H1 (cell line): Measurements from ENCODE around the gene FAM83G. TPM values are rescaled to one million over a fixed set of nuclear protein-coding genes. Genes with fewer than 3 reads are reported as not detected.

Experiments used
- CTCF ChIA-PET: fragments of 300-600 bp; sonication (Branson Sonifier 250); formaldehyde crosslinking; loops from one replicate; lab custom pipeline; 2021; ENCODE audit not compliant: partially characterized antibody; lab: Charles Lee
- POLR2A ChIA-PET: fragments of 300-600 bp; sonication (Branson Sonifier 250); formaldehyde crosslinking; loops from one replicate; lab custom pipeline; 2021; ENCODE audit warnings: inconsistent platforms; ENCODE audit not compliant: partially characterized antibody; lab: Charles Lee
- DNase-seq, 2 experiments: peaks; one replicate each; pipeline versions ENCODE4 v3.0.0 to v3.0.0-alpha.2; 2010 to 2022; ENCODE audit warnings: low spot score in 2 of 2, low read depth in 1 of 2, mixed read lengths in 1 of 2
- FAIRE-seq: peaks from 2 replicates; lab custom pipeline; 2011; peaks lifted over from hg19 to GRCh38; lab: Jason Lieb, UNC
- H2AFZ ChIP-seq: 2 replicates; pipeline ENCODE4 v1.8.1; 2012; ENCODE audit warnings: low read length, inconsistent platforms
- H2AK5ac ChIP-seq: 2 replicates; pipeline ENCODE4 v1.6.1; 2013; ENCODE audit warnings: low read depth, low read length
- H2BK120ac ChIP-seq: replicated peaks from 2 replicates; pipeline ENCODE3; 2013; ENCODE audit warnings: low read depth, low read length, inconsistent platforms
- H2BK12ac ChIP-seq: 2 replicates; pipeline ENCODE4 v1.6.1; 2013; ENCODE audit warnings: low read depth, low read length
- H2BK15ac ChIP-seq: 2 replicates; pipeline ENCODE4 v1.6.1; 2013; ENCODE audit warnings: low read length
- H2BK20ac ChIP-seq: 2 replicates; pipeline ENCODE4 v1.6.1; 2013; ENCODE audit warnings: low read length
- H2BK5ac ChIP-seq: 2 replicates; pipeline ENCODE4 v1.6.1; 2013; ENCODE audit warnings: low read depth, low read length
- H3K14ac ChIP-seq: 2 replicates; pipeline ENCODE4 v1.6.1; 2013; ENCODE audit warnings: inconsistent platforms; ENCODE audit not compliant: insufficient read length
- H3K18ac ChIP-seq: 2 replicates; pipeline ENCODE4 v1.6.1; 2013; ENCODE audit warnings: low read length; ENCODE audit errors: extremely low read depth
- H3K23ac ChIP-seq: 2 replicates; pipeline ENCODE4 v1.6.1; 2013; ENCODE audit warnings: inconsistent platforms; ENCODE audit not compliant: insufficient read length
- H3K23me2 ChIP-seq: 2 replicates; pipeline ENCODE4 v1.6.1; 2013; ENCODE audit warnings: low read depth, low read length
- H3K27ac ChIP-seq: 2 replicates; pipeline ENCODE4 v1.6.1; 2011; ENCODE audit warnings: low read depth, low read length, inconsistent platforms
- H3K27me3 ChIP-seq, 4 experiments: replicated peaks in 1 of 4; 1 replicate in 1 of 4; 2 replicates in 3 of 4; pipeline versions ENCODE4 v1.6.1 to v1.8.1; 2011 to 2013; ENCODE audit warnings: low read length in 3 of 4, mild to moderate bottlenecking in 3 of 4, inconsistent platforms in 2 of 4, mixed read lengths in 2 of 4, moderate library complexity in 1 of 4; ENCODE audit not compliant: control insufficient read depth in 3 of 4, insufficient read depth in 3 of 4; ENCODE audit errors: extremely low read depth in 1 of 4
- H3K36me3 ChIP-seq, 4 experiments: 2 replicates each; pipeline versions ENCODE4 v1.6.1 to v1.8.1; 2011 to 2013; ENCODE audit warnings: mild to moderate bottlenecking in 4 of 4, low read length in 3 of 4, moderate library complexity in 2 of 4, control low read depth in 1 of 4, inconsistent platforms in 1 of 4; ENCODE audit not compliant: insufficient read depth in 4 of 4, control insufficient read depth in 2 of 4
- H3K4ac ChIP-seq: replicated peaks from 2 replicates; pipeline ENCODE3; 2013; ENCODE audit warnings: low read length, low read depth, mixed read lengths, inconsistent platforms; ENCODE audit not compliant: insufficient read length
- H3K4me1 ChIP-seq, 4 experiments: replicated peaks in 1 of 4; 1 replicate in 1 of 4; 2 replicates in 3 of 4; pipeline versions ENCODE4 v1.6.1 to v1.8.1; 2011 to 2013; ENCODE audit warnings: low read length in 3 of 4, inconsistent platforms in 2 of 4, mixed read lengths in 1 of 4; ENCODE audit not compliant: insufficient read depth in 4 of 4, control insufficient read depth in 3 of 4
- H3K4me2 ChIP-seq, 2 experiments: 2 replicates each; pipeline versions ENCODE4 v1.6.1 to v1.8.1; 2011 to 2013; ENCODE audit warnings: low read depth in 2 of 2, low read length in 2 of 2, control low read depth in 1 of 2, inconsistent platforms in 1 of 2, mild to moderate bottlenecking in 1 of 2; ENCODE audit not compliant: insufficient read depth in 1 of 2
- H3K4me3 ChIP-seq, 4 experiments: fragments of 200-600, 300-600 bp in 1 of 4; sonication (generic), shearing (Covaris generic), sonication (Bioruptor Twin) in 1 of 4; 2 replicates each; pipeline versions ENCODE4 v1.5.1 to v1.8.1; 2011 to 2016; ENCODE audit warnings: low read length in 4 of 4, low read depth in 3 of 4, control low read depth in 2 of 4, inconsistent platforms in 2 of 4, mild to moderate bottlenecking in 2 of 4, mixed read lengths in 1 of 4, moderate library complexity in 1 of 4; ENCODE audit not compliant: insufficient read depth in 2 of 4; ENCODE audit errors: extremely low read depth in 1 of 4
- H3K56ac ChIP-seq: replicated peaks from 2 replicates; pipeline ENCODE3; 2013; ENCODE audit warnings: low read depth, mild to moderate bottlenecking, mixed read lengths, low read length, inconsistent platforms; ENCODE audit not compliant: insufficient read length
- H3K79me1 ChIP-seq: 2 replicates; pipeline ENCODE4 v1.6.1; 2013; ENCODE audit warnings: low read depth, low read length, control low read depth
- H3K79me2 ChIP-seq, 2 experiments: 2 replicates each; pipeline versions ENCODE4 v1.6.1 to v1.8.1; 2012 to 2013; ENCODE audit warnings: low read length in 2 of 2, mild to moderate bottlenecking in 2 of 2, inconsistent platforms in 1 of 2; ENCODE audit not compliant: insufficient read depth in 2 of 2, control insufficient read depth in 1 of 2
- H3K9ac ChIP-seq, 4 experiments: replicated peaks in 1 of 4; 1 replicate in 1 of 4; 2 replicates in 3 of 4; pipeline versions ENCODE4 v1.6.1 to v1.8.1; 2011 to 2013; ENCODE audit warnings: low read depth in 3 of 4, low read length in 3 of 4, control low read depth in 2 of 4, mild to moderate bottlenecking in 2 of 4, moderate library complexity in 2 of 4, inconsistent platforms in 1 of 4; ENCODE audit errors: extremely low read depth in 1 of 4
- H3K9me3 ChIP-seq, 2 experiments: 2 replicates each; pipeline versions ENCODE4 v1.6.1 to v1.8.1; 2012 to 2013; ENCODE audit warnings: mild to moderate bottlenecking in 2 of 2, moderate library complexity in 2 of 2, control low read depth in 1 of 2, inconsistent platforms in 1 of 2, low read depth in 1 of 2, low read length in 1 of 2, mixed read lengths in 1 of 2; ENCODE audit not compliant: insufficient read depth in 2 of 2
- H4K20me1 ChIP-seq, 2 experiments: replicated peaks in 1 of 2; 2 replicates each; pipeline versions ENCODE3 to v1.8.1; 2011 to 2013; ENCODE audit warnings: inconsistent platforms in 2 of 2, low read length in 2 of 2, mild to moderate bottlenecking in 1 of 2; ENCODE audit not compliant: insufficient read depth in 2 of 2, control insufficient read depth in 1 of 2
- H4K5ac ChIP-seq: 2 replicates; pipeline ENCODE4 v1.6.1; 2013; ENCODE audit warnings: low read length, low read depth, mixed read lengths, inconsistent platforms; ENCODE audit not compliant: insufficient read length
- H4K8ac ChIP-seq: 2 replicates; pipeline ENCODE4 v1.8.0; 2013; ENCODE audit warnings: mild to moderate bottlenecking, moderate library complexity, low read length, inconsistent platforms; ENCODE audit not compliant: insufficient read depth; ENCODE audit errors: extremely low read depth
- H4K91ac ChIP-seq: replicated peaks from 2 replicates; pipeline ENCODE3; 2013; ENCODE audit warnings: low read length, mixed read lengths, inconsistent platforms; ENCODE audit not compliant: insufficient read length
- CTCF ChIP-seq, 3 experiments: IDR thresholded peaks; 1 replicate in 2 of 3; 2 replicates in 1 of 3; pipeline versions ENCODE4 v1.5.1 to v1.6.1; 2011; ENCODE audit warnings: low read length in 3 of 3, mild to moderate bottlenecking in 3 of 3, inconsistent platforms in 2 of 3, low read depth in 1 of 3, moderate library complexity in 1 of 3; ENCODE audit not compliant: insufficient read depth in 1 of 3; ENCODE audit errors: control extremely low read depth in 1 of 3
- GABPA ChIP-seq: IDR thresholded peaks from 2 replicates; pipeline ENCODE4 v1.6.1; 2011; ENCODE audit warnings: mild to moderate bottlenecking, low read length, moderate library complexity, borderline replicate concordance; ENCODE audit not compliant: insufficient read depth
- JUND ChIP-seq: IDR thresholded peaks from 2 replicates; pipeline ENCODE4 v1.6.1; 2011; ENCODE audit warnings: mild to moderate bottlenecking, improper control_type of control experiment, low read length
- KDM1A ChIP-seq: fragments of 200-600, 300-600 bp; sonication (generic); IDR thresholded peaks from 2 replicates; pipeline ENCODE4 v1.7.1; 2016; ENCODE audit warnings: mild to moderate bottlenecking, low read length, borderline replicate concordance
- NRF1 ChIP-seq: IDR thresholded peaks from 2 replicates; pipeline ENCODE4 v1.6.1; 2011; ENCODE audit warnings: mild to moderate bottlenecking, low read depth, low read length, improper control_type of control experiment
- PHF8 ChIP-seq: fragments of 200-600 bp; sonication (generic); conservative IDR thresholded peaks from 2 replicates; pipeline ENCODE4 v1.7.1; 2012; ENCODE audit warnings: low read depth, mild to moderate bottlenecking, inconsistent platforms, low read length, moderate library complexity
- RBBP5 ChIP-seq: IDR thresholded peaks from 2 replicates; pipeline ENCODE4 v1.7.1; 2012; ENCODE audit warnings: low read depth, mild to moderate bottlenecking, inconsistent platforms, low read length, moderate library complexity, borderline replicate concordance
- SIRT6 ChIP-seq: IDR thresholded peaks from one replicate; pipeline ENCODE4 v1.7.1; 2012; ENCODE audit warnings: low read length, inconsistent platforms
- SP1 ChIP-seq: IDR thresholded peaks from 2 replicates; pipeline ENCODE4 v1.6.1; 2011; ENCODE audit warnings: low read depth, low read length
- TBP ChIP-seq: IDR thresholded peaks from 2 replicates; pipeline ENCODE4 v1.6.1; 2011; ENCODE audit warnings: low read depth, low read length, improper control_type of control experiment
- TEAD4 ChIP-seq: IDR thresholded peaks from 2 replicates; pipeline ENCODE4 v1.6.1; 2012; ENCODE audit warnings: low read depth, low read length, inconsistent platforms, mixed read lengths
- WGBS, 2 experiments: shearing (Covaris generic) in 1 of 2; methylation state at CpG; one replicate each; pipeline versions ENCODE4 v1.1.6 to v1.1.7; 2013 to 2015; ENCODE audit warnings: low lambda C conversion rate in 2 of 2, mixed read lengths in 2 of 2, inconsistent platforms in 1 of 2, low coverage in 1 of 2, missing lambda C conversion rate in 1 of 2; ENCODE audit not compliant: insufficient replicate concordance in 2 of 2, insufficient coverage in 1 of 2, insufficient read length in 1 of 2; ENCODE audit errors: extremely low coverage in 1 of 2, missing lambda C conversion rate in 1 of 2; 5-methylcytosine and 5-hydroxymethylcytosine counted together
- polyA plus RNA-seq, 7 experiments: library from polyadenylated mRNA; depleted of rRNA in 3 of 7; stranded (reverse) in 5 of 7; unstranded in 2 of 7; fragments of >200 nt in 5 of 7; fragments of 200-250 nt in 2 of 7; gene quantifications; 1 replicate in 5 of 7; 2 replicates in 1 of 7; 4 replicates in 1 of 7; pipeline versions ENCODE4 v1.2.1 to v1.2.3, GENCODE V29; 2011 to 2013; ENCODE audit warnings: missing spikeins in 2 of 7, mixed read lengths in 2 of 7
- total RNA-seq: library from RNA; stranded (reverse); fragmentation: NEBNext Ultra II Directional; extraction: Animal tissue kit (Norgen Biotek cat#: 25700); gene quantifications from 2 replicates; pipeline ENCODE4 v1.2.1, GENCODE V29; 2021

The FAM83G gene
- total and polyA plus RNA-seq, 2 of the 8 experiments (the other 6 are each of a cell fraction or from before 2014, with no cell fraction given), result 15.4 to 29.0 TPM

DNA sequence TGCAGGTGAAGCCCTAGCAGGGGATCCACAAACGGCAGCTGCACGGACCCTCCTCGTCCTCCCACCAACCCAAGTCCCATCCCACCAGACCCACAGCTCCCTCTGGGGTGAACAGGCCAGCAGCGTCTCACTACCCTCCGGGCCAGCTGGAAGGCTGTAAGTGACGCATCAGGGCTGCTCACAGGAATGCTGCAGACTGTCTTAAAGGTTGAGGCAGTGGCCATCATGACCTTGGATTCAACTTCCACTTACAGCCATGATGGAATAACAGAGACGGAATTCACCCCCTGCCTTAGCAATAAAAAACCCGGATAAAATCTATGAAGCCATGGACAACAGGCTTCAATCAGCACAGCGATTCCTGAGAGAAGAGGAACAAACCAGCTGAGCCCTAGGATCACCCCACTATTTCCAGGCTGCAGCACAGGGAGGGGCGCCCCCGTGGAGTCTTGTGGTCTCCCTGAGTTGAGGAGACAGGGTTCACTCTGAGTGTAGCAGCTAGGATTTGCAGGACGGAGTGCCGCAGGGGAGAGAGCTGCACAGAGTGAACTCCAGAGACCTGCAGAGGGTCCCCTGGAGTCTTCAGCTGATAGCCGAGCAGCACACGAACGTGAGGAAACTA is 10.5 kb downstream of the FAM83G start:
- H3K4ac ChIP-seq, result no peak overlapping the region
- no peak overlapping the region for H2BK20ac ChIP-seq
- 88% methylated on average over 16 of the region's 16 CpGs; no CpG with 5 or more reads in 1 of the 2 experiments for WGBS, 2 experiments
- H4K8ac ChIP-seq, result 0 out of 2 replicates have a peak overlapping the region, but pooled peaks have one; percentile 17
- FAIRE-seq, result no peak
- H2AFZ ChIP-seq, result no peak overlapping the region
- no peak overlapping the region for H2BK12ac ChIP-seq
- no peak overlapping the region for H2BK5ac ChIP-seq
- no peak overlapping the region for H4K5ac ChIP-seq
- H3K4me1 ChIP-seq, result no peaks in the 10 kb centered on the region
- peaks cover 0 to 16% (median under 1%) of the 10 kb centered on the region in 4 experiments; a peak in 3 of 8 replicates for H3K36me3 ChIP-seq
- no peak overlapping the region for H2BK15ac ChIP-seq
- no peak overlapping the region for H3K23ac ChIP-seq
- no peak overlapping the region for H4K91ac ChIP-seq
- no peak overlapping the region for H3K4me3 ChIP-seq
- no peak overlapping the region; the same call in 1 of the 2 replicates for H2AK5ac ChIP-seq
- ChIA-PET CTCF (interaction anchor here (0.9 to 2.1 kb wide), 4 partner anchors 10 to 33 kb away, joined by 3 to 10 read pairs (median 4); no protein-coding TSS in a partner anchor), POLR2A (interaction anchor here (0.7 to 1.7 kb wide), 4 partner anchors 9 to 33 kb away, joined by 3 to 6 read pairs (median 4); no protein-coding TSS in a partner anchor)
- DNase-seq, result no peak
- no peak overlapping the region for H3K18ac ChIP-seq
- H3K9ac ChIP-seq, result no peak overlapping the region
- H3K4me2 ChIP-seq, result no peak overlapping the region
- no peaks in the 10 kb centered on the region for H3K27me3 ChIP-seq
- H3K56ac ChIP-seq, result no peak overlapping the region
- H2BK120ac ChIP-seq, result no peak overlapping the region
- peaks cover 8 to 74% of the 10 kb centered on the region in 2 experiments; a peak in 3 of 4 replicates for H3K79me2 ChIP-seq
- H3K27ac ChIP-seq, result no peak overlapping the region
- peaks cover 17 to 34% of the 10 kb centered on the region in 2 experiments for H4K20me1 ChIP-seq
- no peaks in the 10 kb centered on the region for H3K23me2 ChIP-seq
- no peaks in the 10 kb centered on the region for H3K9me3 ChIP-seq
- H3K79me1 ChIP-seq, result peaks cover 36% of the 10 kb centered on the region
- no peak overlapping the region for H3K14ac ChIP-seq
- TF ChIP-seq RBBP5 (no peak), PHF8 (no peak), SIRT6 (no peak), CTCF (IDR thresholded peaks at IDR 0.05; ENCODE audit: control extremely low read depth in 1 of 3, insufficient read depth in 1 of 3, low read depth in 1 of 3, low read length in 3 of 3) (no peak), TEAD4 (no peak), JUND (no peak), GABPA (no peak), NRF1 (no peak), KDM1A (no peak), TBP (no peak), SP1 (no peak)
